Measurements from ENCODE around the gene KLHL18. TPM values are rescaled to one million over a fixed set of nuclear protein-coding genes. Genes with fewer than 3 reads are reported as not detected.

Gene KLHL18
- total and polyA plus RNA-seq, 7 donors, result 44.2 to 170 (median 68.7) TPM

DNA sequence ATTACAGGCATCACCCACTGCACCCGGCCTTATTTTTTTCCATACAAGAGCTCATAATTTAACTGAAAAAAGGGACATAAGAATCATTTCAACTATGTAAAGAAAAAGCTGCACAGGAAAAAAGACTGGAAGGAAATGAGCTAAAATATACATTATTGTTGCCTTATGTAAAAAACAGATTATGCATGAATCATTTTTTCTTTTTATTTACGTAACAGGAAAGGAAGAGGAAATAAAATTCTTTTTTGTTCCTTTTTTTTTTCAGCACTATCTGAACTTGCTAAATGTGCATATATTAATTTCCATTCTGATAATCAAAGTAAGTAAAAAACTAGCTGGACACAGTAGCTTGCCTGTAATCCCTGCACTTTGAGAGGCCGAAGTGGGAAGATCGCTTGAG lies 12.2 kb upstream of the KLHL18 start:
- 93 to 96% (median 94%) methylated on average over 4 of the region's 4 CpGs for WGBS, 3 donors

GRCh38 chr3:47273564-47273963 lies 9.2 kb upstream of the KLHL18 start:
- TF ChIP-seq, protein P1, sequence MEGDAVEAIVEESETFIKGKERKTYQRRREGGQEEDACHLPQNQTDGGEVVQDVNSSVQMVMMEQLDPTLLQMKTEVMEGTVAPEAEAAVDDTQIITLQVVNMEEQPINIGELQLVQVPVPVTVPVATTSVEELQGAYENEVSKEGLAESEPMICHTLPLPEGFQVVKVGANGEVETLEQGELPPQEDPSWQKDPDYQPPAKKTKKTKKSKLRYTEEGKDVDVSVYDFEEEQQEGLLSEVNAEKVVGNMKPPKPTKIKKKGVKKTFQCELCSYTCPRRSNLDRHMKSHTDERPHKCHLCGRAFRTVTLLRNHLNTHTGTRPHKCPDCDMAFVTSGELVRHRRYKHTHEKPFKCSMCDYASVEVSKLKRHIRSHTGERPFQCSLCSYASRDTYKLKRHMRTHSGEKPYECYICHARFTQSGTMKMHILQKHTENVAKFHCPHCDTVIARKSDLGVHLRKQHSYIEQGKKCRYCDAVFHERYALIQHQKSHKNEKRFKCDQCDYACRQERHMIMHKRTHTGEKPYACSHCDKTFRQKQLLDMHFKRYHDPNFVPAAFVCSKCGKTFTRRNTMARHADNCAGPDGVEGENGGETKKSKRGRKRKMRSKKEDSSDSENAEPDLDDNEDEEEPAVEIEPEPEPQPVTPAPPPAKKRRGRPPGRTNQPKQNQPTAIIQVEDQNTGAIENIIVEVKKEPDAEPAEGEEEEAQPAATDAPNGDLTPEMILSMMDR (IDR thresholded peaks at IDR 0.05), result no peak
- DNase-seq (no peak), ATAC-seq (no peak)
- H3K27ac ChIP-seq, result no peak overlapping the region
- no peaks in the 10 kb centered on the region for H3K4me1 ChIP-seq
- 84 to 90% (median 89%) methylated on average over 5 of the region's 5 CpGs for WGBS, 3 donors
- H3K9me3 ChIP-seq, result no peaks in the 10 kb centered on the region
- no peaks in the 10 kb centered on the region for H3K36me3 ChIP-seq (ENCODE audit: insufficient read depth in 1 of 2, low read depth in 1 of 2)
- intact Hi-C loops (cut with DNase I), result no loop called here
- no peak overlapping the region for H3K4me3 ChIP-seq
- no peaks in the 10 kb centered on the region for H3K27me3 ChIP-seq (ENCODE audit: insufficient read depth in 3 of 3, low read length in 2 of 3)

More for the DNA sequence above, 12.2 kb upstream of the KLHL18 start:
- H3K4me1 ChIP-seq, result peaks cover 14% of the 10 kb centered on the region
- H3K9me3 ChIP-seq, result no peaks in the 10 kb centered on the region
- no peaks in the 10 kb centered on the region for H3K36me3 ChIP-seq (ENCODE audit: insufficient read depth in 1 of 2, low read depth in 1 of 2)
- no peak for DNase-seq
- intact Hi-C loops (cut with DNase I), result no loop called here
- H3K27me3 ChIP-seq (ENCODE audit: insufficient read depth in 3 of 3, low read length in 2 of 3), result no peaks in the 10 kb centered on the region
- H3K4me3 ChIP-seq, result no peak overlapping the region
- no peak overlapping the region for H3K27ac ChIP-seq
- TF ChIP-seq, protein P1 (IDR thresholded peaks at IDR 0.05), result no peak
- ATAC-seq, result no peak

DNA sequence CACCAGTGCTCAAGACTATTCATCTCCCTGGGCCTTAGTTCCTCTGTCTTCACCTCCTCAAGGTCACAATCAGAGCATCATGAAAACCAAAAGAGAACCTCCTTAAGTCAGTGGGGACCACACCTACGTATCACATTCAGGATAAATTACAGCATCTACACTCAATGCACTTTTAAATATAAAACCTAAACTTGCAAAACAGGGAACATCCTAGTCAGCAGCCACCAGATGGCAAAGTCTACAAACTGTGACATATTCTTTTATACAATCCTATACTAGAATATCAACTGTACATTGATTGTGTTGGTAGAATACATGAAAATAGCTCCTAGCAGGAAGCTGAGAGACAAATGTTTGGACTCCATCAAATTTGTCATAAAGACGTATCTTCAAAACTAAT lies 8.1 kb upstream of the KLHL18 start:
- intact Hi-C loops (cut with DNase I), result no loop called here
- Histone ChIP-seq H3K4me3 (no peak overlapping the region), H3K36me3 (ENCODE audit: insufficient read depth in 1 of 2, low read depth in 1 of 2) (no peaks in the 10 kb centered on the region), H3K4me1 (no peaks in the 10 kb centered on the region), H3K27me3 (ENCODE audit: insufficient read depth in 3 of 3, low read length in 2 of 3) (no peaks in the 10 kb centered on the region), H3K27ac (no peak overlapping the region), H3K9me3 (no peaks in the 10 kb centered on the region)
- 92 to 97% (median 94%) methylated on average over 2 of the region's 2 CpGs for WGBS, 3 donors
- DNase-seq, result no peak
- TF ChIP-seq, protein P1 (IDR thresholded peaks at IDR 0.05), result no peak
- no peak for ATAC-seq

- TF ChIP-seq, protein P1 (IDR thresholded peaks at IDR 0.05), result no peak
- no peaks in the 10 kb centered on the region for H3K9me3 ChIP-seq
- DNase-seq (no peak), ATAC-seq (no peak)
- WGBS, 3 donors, result 74 to 80% (median 77%) methylated on average over 4 of the region's 4 CpGs
- H3K27me3 ChIP-seq (ENCODE audit: insufficient read depth in 3 of 3, low read length in 2 of 3), result no peaks in the 10 kb centered on the region
- no peak overlapping the region for H3K4me3 ChIP-seq
- H3K27ac ChIP-seq, result no peak overlapping the region
- H3K36me3 ChIP-seq (ENCODE audit: insufficient read depth in 1 of 2, low read depth in 1 of 2), result no peaks in the 10 kb centered on the region
- intact Hi-C loops (cut with DNase I), result no loop called here
- H3K4me1 ChIP-seq, result peaks cover 6% of the 10 kb centered on the region
These were observed 6.2 kb upstream of the KLHL18 start for GRCh38 chr3:47276558-47276957.

- H3K36me3 ChIP-seq (ENCODE audit: insufficient read depth in 1 of 2, low read depth in 1 of 2), result no peaks in the 10 kb centered on the region
- H3K27me3 ChIP-seq (ENCODE audit: insufficient read depth in 3 of 3, low read length in 2 of 3), result no peaks in the 10 kb centered on the region
- TF ChIP-seq, protein P1 (IDR thresholded peaks at IDR 0.05), result no peak
- 89 to 95% (median 93%) methylated on average over 5 of the region's 5 CpGs for WGBS, 3 donors
- H3K4me3 ChIP-seq, result no peak overlapping the region
- intact Hi-C loops (cut with DNase I), result loop anchor here (5.0 kb wide), 2 partner anchors 42 to 113 kb away; no protein-coding TSS in a partner anchor
- peaks cover 34% of the 10 kb centered on the region for H3K4me1 ChIP-seq
- no peak overlapping the region for H3K27ac ChIP-seq
- DNase-seq (no peak), ATAC-seq (no peak)
- H3K9me3 ChIP-seq, result no peaks in the 10 kb centered on the region
These were observed 2.2 kb upstream of the KLHL18 start for GRCh38 chr3:47280519-47280918.

Data from psoas muscle (tissue), 8 donors.